Measurements from ENCODE around the gene PRR5L.

- TF ChIP-seq ZNF274 (IDR thresholded peaks at IDR 0.05; ENCODE audit: low read depth, low read length) (no peak), YY1 (IDR thresholded peaks at IDR 0.05; ENCODE audit: insufficient read depth, insufficient read length) (no peak), SUZ12 (IDR thresholded peaks at IDR 0.05; ENCODE audit: extremely low read depth, insufficient read depth, insufficient read length) (no peak)
Observed at GRCh38 chr11:36480833-36481232, 184.7 kb downstream of the PRR5L start.

All from NT2/D1 (cell line).